Adipocyte (in vitro differentiated cells): ENCODE measurements around the gene SEMA4A.
"Not testable (repeated sequence)": the region's sequence is repeated elsewhere in the genome, so short reads cannot be mapped to it uniquely, and the experiment has no call there.

ENCODE experiments used
- DNase-seq: peaks from one replicate; pipeline ENCODE4 v3.0.0-alpha.2; 2015; ENCODE audit warnings: low read depth
- H3K27me3 ChIP-seq: replicated peaks from 2 replicates; pipeline ENCODE4 v1.7.0; 2013; ENCODE audit warnings: mild to moderate bottlenecking, low read length, moderate library complexity; ENCODE audit not compliant: control insufficient read depth, insufficient read depth
- H3K36me3 ChIP-seq: 2 replicates; pipeline ENCODE4 v1.7.0; 2013; ENCODE audit warnings: low read length, mild to moderate bottlenecking, moderate library complexity; ENCODE audit not compliant: control insufficient read depth, insufficient read depth, severe bottlenecking
- H3K4me1 ChIP-seq: 2 replicates; pipeline ENCODE4 v1.7.0; 2013; ENCODE audit warnings: mild to moderate bottlenecking, low read length, moderate library complexity; ENCODE audit not compliant: control insufficient read depth, insufficient read depth
- H3K4me3 ChIP-seq: 2 replicates; pipeline ENCODE4 v1.7.0; 2013; ENCODE audit warnings: mild to moderate bottlenecking, low read length, moderate library complexity
- H3K9ac ChIP-seq: 2 replicates; pipeline ENCODE4 v1.7.0; 2013; ENCODE audit warnings: mild to moderate bottlenecking, low read length, moderate library complexity
- H3K9me3 ChIP-seq: 2 replicates; pipeline ENCODE4 v1.7.0; 2013; ENCODE audit warnings: mild to moderate bottlenecking, low read length, moderate library complexity; ENCODE audit not compliant: control insufficient read depth

SEMA4A gene

GRCh38 chr1:156172696-156173470 lies 19.5 kb downstream of the SEMA4A start:
- H3K4me1 ChIP-seq, result no peaks in the 10 kb centered on the region
- H3K4me3 ChIP-seq, result no peak overlapping the region
- H3K9ac ChIP-seq, result no peak overlapping the region
- H3K36me3 ChIP-seq, result no peaks in the 10 kb centered on the region
- no peaks in the 10 kb centered on the region for H3K9me3 ChIP-seq
- DNase-seq, result no peak
- no peaks in the 10 kb centered on the region for H3K27me3 ChIP-seq

- no peaks in the 10 kb centered on the region for H3K36me3 ChIP-seq
- DNase-seq, result no peak
- H3K4me1 ChIP-seq, result no peaks in the 10 kb centered on the region
- H3K9ac ChIP-seq, result no peak overlapping the region
- H3K9me3 ChIP-seq, result no peaks in the 10 kb centered on the region
- no peak overlapping the region for H3K4me3 ChIP-seq
- no peaks in the 10 kb centered on the region for H3K27me3 ChIP-seq
These were observed 23.3 kb downstream of the SEMA4A start for GRCh38 chr1:156176610-156177210.

- Histone ChIP-seq H3K36me3 (no peaks in the 10 kb centered on the region), H3K4me3 (no peak overlapping the region), H3K27me3 (no peaks in the 10 kb centered on the region), H3K9ac (no peak overlapping the region), H3K4me1 (no peaks in the 10 kb centered on the region), H3K9me3 (no peaks in the 10 kb centered on the region)
- DNase-seq, result no peak
These were observed 24.7 kb downstream of the SEMA4A start for GRCh38 chr1:156177919-156178654.

GRCh38 chr1:156180471-156180870 lies 27.1 kb downstream of the SEMA4A start:
- Histone ChIP-seq H3K4me1 (no peaks in the 10 kb centered on the region), H3K9me3 (no peaks in the 10 kb centered on the region), H3K9ac (no peak overlapping the region), H3K36me3 (no peaks in the 10 kb centered on the region), H3K27me3 (no peaks in the 10 kb centered on the region), H3K4me3 (no peak overlapping the region)
- no peak for DNase-seq

- H3K4me3 ChIP-seq, DNase-seq, H3K9ac ChIP-seq, H3K27me3 ChIP-seq, H3K36me3 ChIP-seq, H3K4me1 ChIP-seq, H3K9me3 ChIP-seq: not testable (repeated sequence)
These were observed 28.1 kb downstream of the SEMA4A start for GRCh38 chr1:156181391-156181924.

GRCh38 chr1:156182010-156182779 lies 28.8 kb downstream of the SEMA4A start:
- H3K9me3 ChIP-seq, result peaks cover 10% of the 10 kb centered on the region
- not testable (repeated sequence) for H3K27me3 ChIP-seq, DNase-seq, H3K36me3 ChIP-seq, H3K4me1 ChIP-seq, H3K4me3 ChIP-seq, H3K9ac ChIP-seq

- peaks cover 11% of the 10 kb centered on the region for H3K9me3 ChIP-seq
- not testable (repeated sequence) for H3K36me3 ChIP-seq
These were observed 33.2 kb downstream of the SEMA4A start for GRCh38 chr1:156186347-156187177.

GRCh38 chr1:156190265-156190664 lies 36.9 kb downstream of the SEMA4A start:
- not testable (repeated sequence) for H3K36me3 ChIP-seq, H3K9ac ChIP-seq, H3K4me3 ChIP-seq, DNase-seq, H3K27me3 ChIP-seq, H3K4me1 ChIP-seq
- H3K9me3 ChIP-seq, result peaks cover 11% of the 10 kb centered on the region

More at GRCh38 chr1:156186347-156187177, 33.2 kb downstream of the SEMA4A start:
- H3K4me1 ChIP-seq, H3K9ac ChIP-seq, H3K27me3 ChIP-seq, DNase-seq, H3K4me3 ChIP-seq: not testable (repeated sequence)

GRCh38 chr1:156191292-156191964 lies 38.0 kb downstream of the SEMA4A start:
- Histone ChIP-seq H3K4me1 (peaks cover 21% of the 10 kb centered on the region), H3K9ac (no peak overlapping the region)

GRCh38 chr1:156193208-156193487 lies 39.8 kb downstream of the SEMA4A start:
- Histone ChIP-seq H3K36me3 (peaks cover 7% of the 10 kb centered on the region), H3K4me1 (peaks cover 21% of the 10 kb centered on the region), H3K9ac (peak overlapping the region; percentile 87), H3K9me3 (no peaks in the 10 kb centered on the region), H3K27me3 (no peaks in the 10 kb centered on the region), H3K4me3 (peak overlapping the region; percentile 95)
- no peak for DNase-seq

More at GRCh38 chr1:156191292-156191964, 38.0 kb downstream of the SEMA4A start:
- H3K9me3 ChIP-seq, result peaks cover 8% of the 10 kb centered on the region
- no peak overlapping the region for H3K4me3 ChIP-seq
- no peaks in the 10 kb centered on the region for H3K27me3 ChIP-seq
- DNase-seq, result no peak
- H3K36me3 ChIP-seq, result peaks cover 7% of the 10 kb centered on the region
